IPS-18a (cell line): ENCODE data around the gene GALNT2.

Experiments
- H3K27ac ChIP-seq: one replicate; pipeline ENCODE4 v1.5.1; 2013; ENCODE audit warnings: low read length
- H3K27me3 ChIP-seq: one replicate; pipeline ENCODE4 v1.6.1; 2013; ENCODE audit warnings: mild to moderate bottlenecking, low read length; ENCODE audit not compliant: control insufficient read depth, insufficient read depth
- H3K36me3 ChIP-seq: one replicate; pipeline ENCODE4 v1.6.1; 2013; ENCODE audit warnings: low read depth, low read length; ENCODE audit not compliant: control insufficient read depth
- H3K4me1 ChIP-seq: one replicate; pipeline ENCODE4 v1.6.1; 2013; ENCODE audit warnings: low read depth, low read length; ENCODE audit not compliant: control insufficient read depth
- H3K4me3 ChIP-seq: one replicate; pipeline ENCODE4 v1.5.1; 2013; ENCODE audit warnings: low read length
- H3K9ac ChIP-seq: one replicate; pipeline ENCODE4 v1.6.1; 2013; ENCODE audit warnings: mild to moderate bottlenecking, low read length, moderate library complexity
- H3K9me3 ChIP-seq: one replicate; pipeline ENCODE4 v1.6.1; 2013; ENCODE audit warnings: low read depth, low read length; ENCODE audit not compliant: control insufficient read depth

The GALNT2 gene

GRCh38 chr1:230101556-230101955, 34.5 kb downstream of the GALNT2 start:
- H3K4me1 ChIP-seq, result peaks cover 45% of the 10 kb centered on the region
- H3K27ac ChIP-seq, result no peak overlapping the region
- H3K27me3 ChIP-seq, result no peaks in the 10 kb centered on the region
- H3K4me3 ChIP-seq, result no peak overlapping the region
- H3K36me3 ChIP-seq, result no peaks in the 10 kb centered on the region
- no peaks in the 10 kb centered on the region for H3K9me3 ChIP-seq
- H3K9ac ChIP-seq, result no peak overlapping the region

- Histone ChIP-seq H3K9me3 (no peaks in the 10 kb centered on the region), H3K27me3 (no peaks in the 10 kb centered on the region), H3K36me3 (no peaks in the 10 kb centered on the region), H3K9ac (no peak overlapping the region), H3K4me3 (no peak overlapping the region), H3K4me1 (peaks cover 45% of the 10 kb centered on the region), H3K27ac (no peak overlapping the region)
These were observed 35.0 kb downstream of the GALNT2 start for GRCh38 chr1:230102046-230102445.

DNA sequence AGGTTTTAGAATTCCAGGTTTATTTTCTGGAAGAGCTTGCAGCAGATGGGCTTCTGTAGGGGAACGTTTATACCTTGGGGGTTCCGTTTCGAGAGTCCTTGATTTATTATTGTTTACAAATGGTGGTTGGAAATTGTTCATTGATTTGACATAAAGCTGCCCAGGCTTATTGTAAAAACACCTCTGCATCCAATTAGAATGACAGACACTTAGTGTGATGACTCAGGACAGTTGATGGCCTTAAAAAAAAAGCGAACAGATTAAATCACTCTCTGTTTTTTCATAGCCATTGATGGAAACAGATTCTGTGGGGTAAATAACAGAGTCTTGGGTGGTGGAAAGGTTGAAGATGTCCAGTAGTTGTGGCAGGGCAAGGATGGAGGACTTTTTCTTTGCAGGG, 35.4 kb downstream of the GALNT2 start:
- Histone ChIP-seq H3K27ac (no peak overlapping the region), H3K4me1 (peaks cover 45% of the 10 kb centered on the region)

DNA sequence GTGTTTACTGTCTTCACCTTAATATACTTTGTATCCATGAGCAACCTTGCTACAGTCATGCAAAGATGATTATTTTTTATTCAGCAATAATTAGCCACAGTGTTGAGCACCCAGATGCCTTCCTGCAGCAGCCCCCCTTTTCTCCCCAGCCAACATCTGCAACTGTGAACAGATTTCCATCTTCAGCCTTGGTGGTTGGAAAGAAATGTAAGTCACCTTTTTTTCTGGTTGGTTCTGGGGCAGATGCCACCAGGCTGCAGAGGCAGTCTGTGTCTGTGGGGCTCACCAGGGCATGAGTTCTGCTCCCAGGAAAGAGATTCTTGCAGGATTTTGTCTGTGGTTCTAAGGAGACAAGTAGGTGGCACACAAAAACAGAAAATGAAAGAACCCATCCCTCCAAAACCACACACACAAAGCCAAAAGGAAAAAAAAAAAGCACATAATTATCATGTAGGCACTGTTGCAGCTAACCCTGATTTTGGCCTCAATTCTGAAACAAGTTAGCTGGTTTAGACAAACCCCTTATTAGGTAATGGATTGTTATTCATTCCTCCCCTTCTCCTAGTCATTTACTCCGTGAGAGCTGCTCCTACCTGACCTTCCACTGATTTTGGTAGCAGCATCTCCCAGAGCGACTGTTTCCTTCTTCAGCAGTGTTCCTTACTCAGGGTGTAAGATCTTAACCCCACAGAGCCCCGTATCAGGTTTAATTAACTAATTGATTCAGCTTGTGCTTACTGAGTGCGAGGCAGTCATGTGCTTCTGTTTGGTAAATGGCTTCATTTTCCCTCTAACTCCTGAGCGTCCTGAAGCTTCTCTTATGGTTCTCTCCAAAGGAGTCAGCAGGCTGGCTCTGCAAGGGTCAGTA, 36.5 kb downstream of the GALNT2 start:
- Histone ChIP-seq H3K36me3 (no peaks in the 10 kb centered on the region), H3K9me3 (no peaks in the 10 kb centered on the region), H3K4me1 (peaks cover 45% of the 10 kb centered on the region), H3K27ac (no peak overlapping the region), H3K4me3 (no peak overlapping the region), H3K9ac (no peak overlapping the region), H3K27me3 (no peaks in the 10 kb centered on the region)

More for the DNA sequence above, 35.4 kb downstream of the GALNT2 start:
- no peaks in the 10 kb centered on the region for H3K9me3 ChIP-seq
- no peak overlapping the region for H3K9ac ChIP-seq
- no peak overlapping the region for H3K4me3 ChIP-seq
- no peaks in the 10 kb centered on the region for H3K27me3 ChIP-seq
- H3K36me3 ChIP-seq, result no peaks in the 10 kb centered on the region

- no peak overlapping the region for H3K27ac ChIP-seq
- no peaks in the 10 kb centered on the region for H3K36me3 ChIP-seq
- no peaks in the 10 kb centered on the region for H3K27me3 ChIP-seq
- H3K4me3 ChIP-seq, result no peak overlapping the region
- H3K9ac ChIP-seq, result no peak overlapping the region
- H3K4me1 ChIP-seq, result peaks cover 45% of the 10 kb centered on the region
- no peaks in the 10 kb centered on the region for H3K9me3 ChIP-seq
These were observed 37.6 kb downstream of the GALNT2 start for GRCh38 chr1:230104395-230105244.

DNA sequence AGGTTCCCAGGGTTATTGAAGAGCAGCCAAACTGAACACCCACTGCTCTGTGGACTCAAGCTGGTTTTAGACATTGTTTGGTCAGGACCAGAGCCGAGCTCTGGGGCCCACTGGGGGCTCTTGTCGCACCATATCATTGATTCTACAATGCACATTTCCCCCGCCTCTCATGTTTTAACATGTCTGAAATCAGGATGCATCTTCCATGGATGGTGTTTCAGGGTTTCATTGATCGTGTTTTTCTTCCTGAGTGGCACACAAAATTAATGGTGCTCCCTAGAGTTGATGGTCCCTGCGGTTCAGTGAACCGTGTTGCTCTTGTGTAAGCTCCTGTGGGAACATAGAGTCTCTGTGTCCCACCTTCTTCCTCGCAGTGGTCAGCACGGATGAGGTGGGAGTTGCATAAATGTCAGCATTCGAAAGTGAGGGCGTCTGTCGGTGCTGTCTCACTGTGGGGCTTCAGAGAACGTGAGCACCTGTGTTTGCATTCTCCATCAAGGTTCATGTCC, 38.3 kb downstream of the GALNT2 start:
- H3K27me3 ChIP-seq, result no peaks in the 10 kb centered on the region
- H3K36me3 ChIP-seq, result no peaks in the 10 kb centered on the region
- H3K27ac ChIP-seq, result no peak overlapping the region
- H3K4me3 ChIP-seq, result no peak overlapping the region
- H3K9me3 ChIP-seq, result no peaks in the 10 kb centered on the region
- peaks cover 47% of the 10 kb centered on the region for H3K4me1 ChIP-seq
- no peak overlapping the region for H3K9ac ChIP-seq

DNA sequence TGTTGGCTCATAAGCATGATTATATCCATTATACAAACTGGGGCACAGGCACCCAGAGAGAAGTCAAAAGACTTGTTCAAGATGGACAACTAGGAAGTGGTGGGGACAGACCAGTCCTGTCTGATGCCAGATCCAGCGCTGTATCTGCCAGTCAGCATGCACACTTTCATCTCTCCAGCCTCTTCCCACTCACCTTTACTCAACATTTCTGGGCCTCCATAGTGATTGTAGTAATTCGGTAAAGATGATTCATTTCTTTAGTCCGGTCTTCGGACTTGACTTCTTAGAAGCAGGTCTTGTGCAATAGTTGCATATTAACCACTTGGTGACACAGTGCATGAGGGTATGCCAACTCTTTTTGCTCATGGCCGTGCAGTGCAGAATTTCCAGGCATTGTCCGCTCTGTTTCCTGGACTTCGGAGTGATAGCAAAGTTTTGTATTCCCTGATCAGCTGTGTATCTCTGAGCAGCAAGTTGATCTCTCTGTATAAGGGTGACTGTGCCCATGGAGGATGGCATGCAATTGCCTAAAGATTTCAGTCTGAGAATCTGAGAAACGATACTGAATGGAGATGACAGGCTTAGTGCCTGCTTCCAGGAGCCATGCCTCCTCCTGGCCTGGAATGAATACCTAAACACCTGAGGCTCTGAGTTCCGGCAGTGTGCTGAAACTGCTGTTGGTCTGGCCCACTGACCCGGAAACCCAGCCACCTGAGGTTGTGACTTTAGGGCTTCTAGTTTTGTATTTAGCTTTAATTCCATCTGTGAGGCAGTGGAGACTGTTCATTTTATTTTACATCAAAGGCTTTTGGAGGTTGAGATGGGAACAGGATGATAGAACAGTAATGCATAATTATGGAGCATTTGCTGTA, 39.0 kb downstream of the GALNT2 start:
- no peak overlapping the region for H3K27ac ChIP-seq
- no peaks in the 10 kb centered on the region for H3K27me3 ChIP-seq
- peaks cover 49% of the 10 kb centered on the region for H3K4me1 ChIP-seq
- H3K36me3 ChIP-seq, result no peaks in the 10 kb centered on the region
- no peaks in the 10 kb centered on the region for H3K9me3 ChIP-seq
- H3K4me3 ChIP-seq, result no peak overlapping the region
- no peak overlapping the region for H3K9ac ChIP-seq

- no peak overlapping the region for H3K4me3 ChIP-seq
- H3K9ac ChIP-seq, result no peak overlapping the region
- H3K36me3 ChIP-seq, result no peaks in the 10 kb centered on the region
- H3K4me1 ChIP-seq, result peaks cover 50% of the 10 kb centered on the region
- no peaks in the 10 kb centered on the region for H3K27me3 ChIP-seq
- H3K27ac ChIP-seq, result no peak overlapping the region
- H3K9me3 ChIP-seq, result no peaks in the 10 kb centered on the region
These were observed 40.9 kb downstream of the GALNT2 start for GRCh38 chr1:230107941-230108340.

DNA sequence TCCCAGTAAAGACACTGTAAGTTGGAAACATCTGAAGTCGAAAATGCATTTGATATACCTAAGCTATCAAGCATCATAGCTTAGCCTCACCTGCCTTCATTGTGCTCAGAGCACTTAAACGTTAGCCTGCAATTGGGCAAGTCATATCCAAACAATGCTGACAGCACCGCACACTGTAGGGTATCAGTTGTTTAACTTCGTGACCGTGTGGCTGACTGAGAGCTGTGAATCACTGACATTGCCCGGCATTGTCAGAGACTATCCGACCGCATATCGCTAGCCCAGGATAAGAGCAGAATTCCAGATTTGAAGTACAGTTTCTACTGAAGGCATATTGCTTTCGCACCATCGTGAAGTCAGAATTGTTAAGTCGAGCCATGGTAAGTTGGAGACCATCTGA, 41.5 kb downstream of the GALNT2 start:
- no peaks in the 10 kb centered on the region for H3K9me3 ChIP-seq
- no peaks in the 10 kb centered on the region for H3K27me3 ChIP-seq
- no peak overlapping the region for H3K9ac ChIP-seq
- peaks cover 48% of the 10 kb centered on the region for H3K4me1 ChIP-seq
- H3K36me3 ChIP-seq, result no peaks in the 10 kb centered on the region
- H3K4me3 ChIP-seq, result no peak overlapping the region
- H3K27ac ChIP-seq, result no peak overlapping the region

GRCh38 chr1:230109066-230109465, 42.0 kb downstream of the GALNT2 start:
- peaks cover 43% of the 10 kb centered on the region for H3K4me1 ChIP-seq
- H3K9ac ChIP-seq, result no peak overlapping the region
- H3K27ac ChIP-seq, result no peak overlapping the region
- no peaks in the 10 kb centered on the region for H3K36me3 ChIP-seq
- no peaks in the 10 kb centered on the region for H3K9me3 ChIP-seq
- H3K4me3 ChIP-seq, result no peak overlapping the region
- H3K27me3 ChIP-seq, result no peaks in the 10 kb centered on the region
